Fibroblast of lung (primary cell): Measurements from ENCODE around the gene ARHGAP28. TPM values are rescaled to one million over a fixed set of nuclear protein-coding genes. Genes with fewer than 3 reads are reported as not detected.

Source experiments
- DNase-seq, 2 donors: peaks; one replicate each; pipeline versions ENCODE4 v3.0.0 to v3.0.0-alpha.2; 2010; ENCODE audit warnings: low read depth in 2 of 2
- H2AFZ ChIP-seq: 2 replicates; pipeline ENCODE4 v1.5.1; 2012; ENCODE audit warnings: low read length, control low read depth, inconsistent platforms
- H3K27ac ChIP-seq: 2 replicates; pipeline ENCODE4 v1.5.1; 2011; ENCODE audit warnings: low read length, control low read depth; ENCODE audit not compliant: insufficient read depth
- H3K27me3 ChIP-seq: 2 replicates; pipeline ENCODE4 v1.5.1; 2011; ENCODE audit warnings: mild to moderate bottlenecking, low read length; ENCODE audit not compliant: control insufficient read depth, insufficient read depth
- H3K36me3 ChIP-seq: 2 replicates; pipeline ENCODE4 v1.5.1; 2011; ENCODE audit warnings: low read length; ENCODE audit not compliant: control insufficient read depth, insufficient read depth
- H3K4me1 ChIP-seq: 2 replicates; pipeline ENCODE4 v1.5.1; 2011; ENCODE audit warnings: low read length; ENCODE audit not compliant: control insufficient read depth, insufficient read depth; ENCODE audit errors: extremely low read depth
- H3K4me2 ChIP-seq: 2 replicates; pipeline ENCODE4 v1.5.1; 2011; ENCODE audit warnings: low read length, control low read depth; ENCODE audit not compliant: insufficient read depth; ENCODE audit errors: extremely low read depth
- H3K4me3 ChIP-seq, 4 experiments: fragments of 200-600 bp in 1 of 4; sonication (generic) in 1 of 4; replicated peaks in 1 of 4; 2 replicates each; pipeline ENCODE4 v1.5.1; 2011 to 2016; ENCODE audit warnings: low read length in 4 of 4, low read depth in 3 of 4, mild to moderate bottlenecking in 3 of 4, control low read depth in 2 of 4, inconsistent platforms in 1 of 4, mixed read lengths in 1 of 4; ENCODE audit not compliant: insufficient read depth in 1 of 4; ENCODE audit errors: control extremely low read depth in 1 of 4
- H3K79me2 ChIP-seq: 2 replicates; pipeline ENCODE4 v1.5.1; 2012; ENCODE audit warnings: mild to moderate bottlenecking, low read length, inconsistent platforms; ENCODE audit not compliant: control insufficient read depth, insufficient read depth
- H3K9ac ChIP-seq: 2 replicates; pipeline ENCODE4 v1.5.1; 2011; ENCODE audit warnings: mild to moderate bottlenecking, low read length, control low read depth; ENCODE audit not compliant: insufficient read depth
- H3K9me3 ChIP-seq: 2 replicates; pipeline ENCODE4 v1.5.1; 2012; ENCODE audit warnings: low read depth, low read length; ENCODE audit not compliant: control insufficient read depth, insufficient read depth
- H4K20me1 ChIP-seq: 2 replicates; pipeline ENCODE4 v1.5.1; 2011; ENCODE audit warnings: low read length; ENCODE audit not compliant: control insufficient read depth, insufficient read depth; ENCODE audit errors: extremely low read depth
- EZH2 ChIP-seq: IDR thresholded peaks from 2 replicates; pipeline ENCODE4 v1.5.1; 2012; ENCODE audit warnings: low read length, control low read depth, mild to moderate bottlenecking; ENCODE audit errors: missing control alignments
- polyA plus RNA-seq, 2 donors: library from polyadenylated mRNA; depleted of rRNA in 1 of 2; stranded (reverse) in 1 of 2; unstranded in 1 of 2; fragments of >200 nt; gene quantifications; 2 replicates each; pipeline ENCODE4 v1.2.1, GENCODE V29; 2011 to 2012; ENCODE audit warnings: missing spikeins in 1 of 2
- total RNA-seq: library from RNA; depleted of rRNA; stranded (reverse); fragments of >200 nt; gene quantifications from 2 replicates; pipeline ENCODE4 v1.2.1, GENCODE V29; 2014
- TF ChIP-seq, protein P1 (sequence below), 2 donors: IDR thresholded peaks in 1 of 2; conservative IDR thresholded peaks in 1 of 2; 1 replicate in 1 of 2; 2 replicates in 1 of 2; pipeline ENCODE4 v1.5.1; 2011 to 2012; ENCODE audit warnings: low read length in 2 of 2, control low read depth in 1 of 2, inconsistent platforms in 1 of 2, low read depth in 1 of 2, mild to moderate bottlenecking in 1 of 2

The ARHGAP28 gene
- total and polyA plus RNA-seq, 2 donors (not counting 1 experiment from before 2014, with no cell fraction given) = 3.3 to 35.0 TPM

DNA sequence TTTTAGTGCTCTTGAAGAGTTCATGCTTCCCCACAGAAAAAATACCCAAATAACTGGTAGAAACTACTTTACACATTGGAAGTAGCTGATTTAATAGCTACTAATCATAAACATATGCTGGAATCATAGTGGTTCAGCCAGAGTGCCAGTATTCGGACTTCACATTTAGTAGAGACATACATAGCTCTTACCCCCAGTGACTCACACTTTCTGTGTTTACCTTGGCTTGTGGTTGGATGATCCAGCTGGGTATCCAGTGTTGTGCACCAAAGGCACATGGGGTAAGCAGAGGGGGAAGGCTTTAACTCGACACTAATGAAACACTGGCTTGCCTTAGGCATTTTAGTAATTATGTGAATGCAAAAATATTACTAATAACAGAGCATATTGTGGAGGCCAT is 18.1 kb downstream of the ARHGAP28 start:
- Histone ChIP-seq H2AFZ (no peak overlapping the region), H3K27ac (no peak overlapping the region), H4K20me1 (no peaks in the 10 kb centered on the region), H3K4me3 (no peak overlapping the region), H3K79me2 (no peaks in the 10 kb centered on the region), H3K9ac (no peak overlapping the region), H3K4me2 (peak overlapping the region; percentile 17), H3K36me3 (no peaks in the 10 kb centered on the region), H3K27me3 (no peaks in the 10 kb centered on the region), H3K9me3 (no peaks in the 10 kb centered on the region), H3K4me1 (peaks cover 10% of the 10 kb centered on the region)
- peak; percentile 93 to 98 for DNase-seq
- TF ChIP-seq EZH2 = no peak
- TF ChIP-seq, protein P1, sequence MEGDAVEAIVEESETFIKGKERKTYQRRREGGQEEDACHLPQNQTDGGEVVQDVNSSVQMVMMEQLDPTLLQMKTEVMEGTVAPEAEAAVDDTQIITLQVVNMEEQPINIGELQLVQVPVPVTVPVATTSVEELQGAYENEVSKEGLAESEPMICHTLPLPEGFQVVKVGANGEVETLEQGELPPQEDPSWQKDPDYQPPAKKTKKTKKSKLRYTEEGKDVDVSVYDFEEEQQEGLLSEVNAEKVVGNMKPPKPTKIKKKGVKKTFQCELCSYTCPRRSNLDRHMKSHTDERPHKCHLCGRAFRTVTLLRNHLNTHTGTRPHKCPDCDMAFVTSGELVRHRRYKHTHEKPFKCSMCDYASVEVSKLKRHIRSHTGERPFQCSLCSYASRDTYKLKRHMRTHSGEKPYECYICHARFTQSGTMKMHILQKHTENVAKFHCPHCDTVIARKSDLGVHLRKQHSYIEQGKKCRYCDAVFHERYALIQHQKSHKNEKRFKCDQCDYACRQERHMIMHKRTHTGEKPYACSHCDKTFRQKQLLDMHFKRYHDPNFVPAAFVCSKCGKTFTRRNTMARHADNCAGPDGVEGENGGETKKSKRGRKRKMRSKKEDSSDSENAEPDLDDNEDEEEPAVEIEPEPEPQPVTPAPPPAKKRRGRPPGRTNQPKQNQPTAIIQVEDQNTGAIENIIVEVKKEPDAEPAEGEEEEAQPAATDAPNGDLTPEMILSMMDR (conservative IDR thresholded peaks at IDR 0.05 in 1 of 2, IDR thresholded peaks at IDR 0.05 in 1 of 2; ENCODE audit: low read depth in 1 of 2, low read length in 2 of 2) = no peak

- H3K4me1 ChIP-seq = peaks cover 10% of the 10 kb centered on the region
- no peaks in the 10 kb centered on the region for H3K27me3 ChIP-seq
- no peaks in the 10 kb centered on the region for H3K79me2 ChIP-seq
- peak overlapping the region; percentile 17 for H3K4me2 ChIP-seq
- no peak overlapping the region for H2AFZ ChIP-seq
- no peaks in the 10 kb centered on the region for H4K20me1 ChIP-seq
- DNase-seq = no peak
- H3K36me3 ChIP-seq = no peaks in the 10 kb centered on the region
- H3K9ac ChIP-seq = no peak overlapping the region
- H3K9me3 ChIP-seq = no peaks in the 10 kb centered on the region
- H3K4me3 ChIP-seq = no peak overlapping the region
- no peak overlapping the region for H3K27ac ChIP-seq
- TF ChIP-seq, protein P1 (conservative IDR thresholded peaks at IDR 0.05 in 1 of 2, IDR thresholded peaks at IDR 0.05 in 1 of 2; ENCODE audit: low read depth in 1 of 2, low read length in 2 of 2) = no peak
- TF ChIP-seq EZH2 = no peak
Measured at GRCh38 chr18:6748241-6748640, 18.7 kb downstream of the ARHGAP28 start.

DNA sequence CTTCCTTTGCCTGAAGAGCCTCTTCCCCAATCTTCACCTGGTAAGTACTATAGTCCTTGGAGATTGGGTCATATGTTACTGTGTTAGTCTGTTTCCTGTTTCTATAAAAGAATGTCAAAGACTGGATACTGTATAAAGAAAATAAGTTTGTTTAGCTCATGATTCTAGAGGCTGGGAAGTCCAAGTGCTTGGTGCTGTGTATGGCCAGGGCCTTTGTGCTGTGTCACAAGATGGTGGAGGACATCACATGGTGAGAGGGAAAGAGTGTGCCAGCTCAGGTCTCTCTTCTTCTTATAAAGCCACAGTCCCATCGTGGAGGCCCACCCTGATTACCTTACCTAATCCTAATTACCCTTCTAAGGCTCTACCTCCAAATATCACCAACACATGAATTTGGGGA is 20.9 kb downstream of the ARHGAP28 start:
- Histone ChIP-seq H2AFZ (no peak overlapping the region), H3K4me3 (no peak overlapping the region), H3K9me3 (no peaks in the 10 kb centered on the region), H3K36me3 (no peaks in the 10 kb centered on the region), H3K4me2 (no peak overlapping the region), H3K9ac (no peak overlapping the region), H3K27ac (no peak overlapping the region), H4K20me1 (no peaks in the 10 kb centered on the region), H3K79me2 (no peaks in the 10 kb centered on the region), H3K27me3 (no peaks in the 10 kb centered on the region), H3K4me1 (peaks cover 10% of the 10 kb centered on the region)
- no peak for DNase-seq
- TF ChIP-seq EZH2 = no peak
- TF ChIP-seq, protein P1 (conservative IDR thresholded peaks at IDR 0.05 in 1 of 2, IDR thresholded peaks at IDR 0.05 in 1 of 2; ENCODE audit: low read depth in 1 of 2, low read length in 2 of 2) = no peak
